ENCODE data around the gene TRAPPC11.

Gene TRAPPC11

GRCh38 chr4:183670960-183671555 lies 12.0 kb downstream of the TRAPPC11 start:
- no peak for TF ChIP-seq CTCF (IDR thresholded peaks at IDR 0.05; ENCODE audit: insufficient read depth, low read length, poor library complexity, severe bottlenecking)
- no peak for DNase-seq (ENCODE audit: extremely low read depth, insufficient read length)
- Histone ChIP-seq H3K4me3 (replicated peaks; ENCODE audit: low read depth, low read length) (no peak overlapping the region), H3K27me3 (replicated peaks; ENCODE audit: control insufficient read depth, insufficient read depth, low read length) (no peaks in the 10 kb centered on the region), H3K36me3 (ENCODE audit: control insufficient read depth, insufficient read depth, low read length) (peaks cover 9% of the 10 kb centered on the region)

DNA sequence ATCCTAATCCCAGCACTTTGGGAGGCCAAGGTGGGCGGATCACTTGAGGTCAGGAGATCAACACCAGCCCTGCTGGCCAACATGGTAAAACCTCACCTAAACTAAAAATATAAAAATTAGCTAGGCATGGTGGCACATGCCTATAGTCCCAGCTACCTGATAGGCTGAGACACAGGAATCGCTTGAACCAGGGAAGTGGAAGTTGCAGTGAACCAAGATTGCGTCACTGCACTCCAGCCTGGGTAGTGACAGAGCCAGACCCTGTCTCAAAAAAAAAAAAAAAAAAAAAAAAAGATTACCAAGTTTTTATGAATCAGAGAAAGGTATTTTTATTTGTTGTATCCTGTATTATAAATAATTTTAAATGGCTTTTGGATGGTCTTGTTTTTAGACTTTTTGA lies 15.1 kb downstream of the TRAPPC11 start:
- H3K27me3 ChIP-seq (replicated peaks; ENCODE audit: control insufficient read depth, insufficient read depth, low read length): no peaks in the 10 kb centered on the region
- DNase-seq (ENCODE audit: extremely low read depth, insufficient read length): no peak
- TF ChIP-seq CTCF (IDR thresholded peaks at IDR 0.05; ENCODE audit: insufficient read depth, low read length, poor library complexity, severe bottlenecking): no peak
- no peak overlapping the region for H3K4me3 ChIP-seq (replicated peaks; ENCODE audit: low read depth, low read length)
- H3K36me3 ChIP-seq (ENCODE audit: control insufficient read depth, insufficient read depth, low read length): peaks cover 10% of the 10 kb centered on the region

- no peaks in the 10 kb centered on the region for H3K27me3 ChIP-seq (replicated peaks; ENCODE audit: control insufficient read depth, insufficient read depth, low read length)
- DNase-seq (ENCODE audit: extremely low read depth, insufficient read length): no peak
- H3K36me3 ChIP-seq (ENCODE audit: control insufficient read depth, insufficient read depth, low read length): peaks cover 4% of the 10 kb centered on the region
- H3K4me3 ChIP-seq (replicated peaks; ENCODE audit: low read depth, low read length): no peak overlapping the region
- no peak for TF ChIP-seq CTCF (IDR thresholded peaks at IDR 0.05; ENCODE audit: insufficient read depth, low read length, poor library complexity, severe bottlenecking)
Observed at GRCh38 chr4:183675625-183676024, 16.5 kb downstream of the TRAPPC11 start.

DNA sequence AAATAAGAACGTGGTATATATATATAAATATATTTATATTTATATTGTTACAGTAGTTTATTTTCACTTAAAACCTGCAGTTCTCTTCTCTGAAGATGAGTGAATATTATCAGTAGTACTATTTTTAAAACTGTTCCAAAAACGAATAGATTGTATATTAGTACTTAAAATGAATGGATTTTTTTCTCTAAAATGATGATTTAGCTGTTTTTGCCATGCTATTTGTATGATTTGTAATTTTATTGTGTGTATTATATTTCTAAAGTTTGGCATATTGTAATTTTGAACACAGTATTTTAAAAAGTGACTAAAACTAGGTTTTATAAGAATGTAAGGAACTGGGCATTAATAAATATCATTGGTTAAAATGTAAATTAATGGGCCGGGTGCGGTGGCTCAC lies 22.0 kb downstream of the TRAPPC11 start:
- no peak for DNase-seq (ENCODE audit: extremely low read depth, insufficient read length)
- TF ChIP-seq CTCF (IDR thresholded peaks at IDR 0.05; ENCODE audit: insufficient read depth, low read length, poor library complexity, severe bottlenecking): no peak
- no peaks in the 10 kb centered on the region for H3K27me3 ChIP-seq (replicated peaks; ENCODE audit: control insufficient read depth, insufficient read depth, low read length)
- peaks cover 7% of the 10 kb centered on the region for H3K36me3 ChIP-seq (ENCODE audit: control insufficient read depth, insufficient read depth, low read length)
- no peak overlapping the region for H3K4me3 ChIP-seq (replicated peaks; ENCODE audit: low read depth, low read length)

DNA sequence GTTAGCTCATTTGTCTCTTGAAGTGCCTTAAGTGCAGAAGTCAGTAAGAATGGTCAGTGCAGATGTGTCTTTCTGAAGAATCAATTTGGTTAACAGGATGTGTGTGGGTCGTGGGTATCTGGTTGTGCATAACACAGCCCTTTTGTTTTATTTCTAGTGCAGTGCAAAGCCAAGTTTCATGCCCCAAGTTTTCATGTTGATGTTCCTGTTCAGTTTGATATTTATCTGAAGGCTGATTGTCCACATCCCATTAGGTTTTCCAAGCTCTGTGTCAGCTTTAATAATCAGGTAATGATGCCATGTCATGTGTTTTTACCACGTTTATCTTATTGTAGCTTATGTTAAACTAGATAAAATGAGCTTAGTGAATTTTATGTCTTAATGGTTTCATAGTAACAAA lies 27.4 kb downstream of the TRAPPC11 start:
- H3K36me3 ChIP-seq (ENCODE audit: control insufficient read depth, insufficient read depth, low read length): peaks cover 11% of the 10 kb centered on the region
- H3K4me3 ChIP-seq (replicated peaks; ENCODE audit: low read depth, low read length): no peak overlapping the region
- no peak for TF ChIP-seq CTCF (IDR thresholded peaks at IDR 0.05; ENCODE audit: insufficient read depth, low read length, poor library complexity, severe bottlenecking)
- no peak for DNase-seq (ENCODE audit: extremely low read depth, insufficient read length)
- H3K27me3 ChIP-seq (replicated peaks; ENCODE audit: control insufficient read depth, insufficient read depth, low read length): no peaks in the 10 kb centered on the region

GRCh38 chr4:183688216-183688615 lies 29.1 kb downstream of the TRAPPC11 start:
- Histone ChIP-seq H3K27me3 (replicated peaks; ENCODE audit: control insufficient read depth, insufficient read depth, low read length) (no peaks in the 10 kb centered on the region), H3K36me3 (ENCODE audit: control insufficient read depth, insufficient read depth, low read length) (peaks cover 13% of the 10 kb centered on the region), H3K4me3 (replicated peaks; ENCODE audit: low read depth, low read length) (no peak overlapping the region)
- TF ChIP-seq CTCF (IDR thresholded peaks at IDR 0.05; ENCODE audit: insufficient read depth, low read length, poor library complexity, severe bottlenecking): no peak
- no peak for DNase-seq (ENCODE audit: extremely low read depth, insufficient read length)

Measured in GM06990 (cell line).